ENCODE measurements around the gene LYRM4. TPM values are rescaled to one million over a fixed set of nuclear protein-coding genes. Genes with fewer than 3 reads are reported as not detected.

The LYRM4 gene
- total and polyA plus RNA-seq, 2 experiments from 2014 or later = 51.0 to 62.0 TPM

GRCh38 chr6:5149891-5150290 is 110.9 kb downstream of the LYRM4 start:
- H3K4me2 ChIP-seq = no peak overlapping the region
- no peak overlapping the region for H3K27ac ChIP-seq (ENCODE audit: low read depth)
- no peaks in the 10 kb centered on the region for H3K4me1 Mint-ChIP-seq
- no peaks in the 10 kb centered on the region for H3K4me1 ChIP-seq (ENCODE audit: insufficient read depth)
- H3K27ac Mint-ChIP-seq = no peak overlapping the region
- H3K27me3 ChIP-seq (ENCODE audit: insufficient read depth) = no peaks in the 10 kb centered on the region
- H3F3A ChIP-seq (replicated peaks; ENCODE audit: low read depth) = no peaks in the 10 kb centered on the region
- H3K79me2 ChIP-seq (replicated peaks; ENCODE audit: insufficient read depth) = no peaks in the 10 kb centered on the region; the same call in 1 of the 2 replicates
- no peaks in the 10 kb centered on the region; the same call in 2 of the 3 replicates for H3K9me3 Mint-ChIP-seq
- peaks cover 24% of the 10 kb centered on the region for H4K20me1 ChIP-seq (replicated peaks; ENCODE audit: insufficient read depth)
- H3K36me3 ChIP-seq (ENCODE audit: insufficient read depth) = no peaks in the 10 kb centered on the region
- H3K9me2 ChIP-seq (ENCODE audit: insufficient read depth) = no peaks in the 10 kb centered on the region
- H3K4me3 Mint-ChIP-seq = no peak overlapping the region
- H3K4me3 ChIP-seq = no peak overlapping the region
- no peak overlapping the region for H2AFZ ChIP-seq
- ATAC-seq (no peak), DNase-seq (ENCODE audit: low spot score) (no peak)
- peaks cover 2% of the 10 kb centered on the region for H3K27me3 Mint-ChIP-seq (ENCODE audit: insufficient read depth, low read depth, poor library complexity)
- no peak for TF ChIP-seq ETS1 (IDR thresholded peaks at IDR 0.05)
- TF ChIP-seq STAT1 (IDR thresholded peaks at IDR 0.05; ENCODE audit: unreplicated experiment) = no peak
- TF ChIP-seq ZNF462 (CRISPR knock-in tag; IDR thresholded peaks at IDR 0.05) = no peak
- TF ChIP-seq CREB1 (CRISPR knock-in tag; IDR thresholded peaks at IDR 0.05; ENCODE audit: low read depth) = no peak
- TF ChIP-seq ZNF331 (CRISPR knock-in tag; IDR thresholded peaks at IDR 0.05; ENCODE audit: low read depth) = no peak
- no peak for TF ChIP-seq EZH2phosphoT487 (IDR thresholded peaks at IDR 0.05; ENCODE audit: unreplicated experiment)
- TF ChIP-seq JUNB (IDR thresholded peaks at IDR 0.05; ENCODE audit: unreplicated experiment) = no peak
- no peak for TF ChIP-seq EZH2 (IDR thresholded peaks at IDR 0.05; ENCODE audit: low read depth, unreplicated experiment)
- no peaks in the 10 kb centered on the region for H3K36me3 Mint-ChIP-seq (ENCODE audit: low read depth)
